GM12878 (cell line): Measurements from ENCODE around the gene MFNG. TPM values are rescaled to one million over a fixed set of nuclear protein-coding genes. Genes with fewer than 3 reads are reported as not detected.

ENCODE experiments used
- ATAC-seq: fragments of 200-7000 bp; cut with Tn5 transposase; 3 replicates; pipeline ENCODE4 v1.9.1; 2020; ENCODE audit warnings: mild to moderate bottlenecking, moderate library complexity
- BruUV-seq: library from RNA; stranded (reverse); fragments of 400-500 nt; replicated peaks from 2 replicates; lab custom pipeline; 2021; lab: Mats Ljungman, UMichigan
- CTCF ChIA-PET: fragments of 300-600 bp; sonication (Branson Sonifier 250); formaldehyde crosslinking; extraction: SDS; loops from one replicate; lab custom pipeline; 2021; ENCODE audit warnings: inconsistent platforms; lab: Yijun Ruan, JAX
- POLR2A ChIA-PET: fragments of 350-600 bp; formaldehyde crosslinking; extraction: SDS; loops from one replicate; lab custom pipeline; 2021; ENCODE audit warnings: inconsistent platforms; lab: Charles Lee
- RAD21 ChIA-PET: fragments of 300-600 bp; sonication (Branson Sonifier 250); formaldehyde crosslinking; loops from one replicate; lab custom pipeline; 2023; ENCODE audit warnings: antibody characterized with exemption; ENCODE audit not compliant: unreplicated experiment; lab: Charles Lee
- SMC1A ChIA-PET: fragments of 300-600 bp; sonication (Branson Sonifier 250); formaldehyde crosslinking; loops from one replicate; lab custom pipeline; 2023; ENCODE audit not compliant: unreplicated experiment, uncharacterized antibody; lab: Charles Lee
- DNase-seq: peaks from one replicate; pipeline ENCODE4 v3.0.0-alpha.2; 2011; ENCODE audit warnings: low read depth, low spot score
- FAIRE-seq: peaks from 3 replicates; lab custom pipeline; 2011; peaks lifted over from hg19 to GRCh38; lab: Jason Lieb, UNC
- H2AFZ ChIP-seq: 2 replicates; pipeline ENCODE4 v1.6.0; 2011; ENCODE audit warnings: low read depth, low read length, control low read depth; ENCODE audit not compliant: control insufficient read depth
- H3K27ac ChIP-seq: 2 replicates; pipeline ENCODE4 v1.5.1; 2011; ENCODE audit warnings: control low read depth; ENCODE audit not compliant: control insufficient read depth, insufficient read depth
- H3K27me3 ChIP-seq, 2 experiments: replicated peaks in 1 of 2; 2 replicates each; pipeline versions ENCODE4 v1.6.0 to v1.6.1; 2011; ENCODE audit warnings: low read length in 1 of 2; ENCODE audit not compliant: control insufficient read depth in 2 of 2, insufficient read depth in 2 of 2
- H3K36me3 ChIP-seq, 2 experiments: 2 replicates each; pipeline ENCODE4 v1.5.1; 2011; ENCODE audit warnings: low read length in 1 of 2; ENCODE audit not compliant: control insufficient read depth in 2 of 2, insufficient read depth in 2 of 2
- H3K4me1 ChIP-seq: 2 replicates; pipeline ENCODE4 v1.6.1; 2011; ENCODE audit warnings: mild to moderate bottlenecking, low read length, moderate library complexity, mixed read lengths; ENCODE audit not compliant: control insufficient read depth, insufficient read depth
- H3K4me2 ChIP-seq: 2 replicates; pipeline ENCODE4 v1.6.0; 2011; ENCODE audit warnings: control low read depth; ENCODE audit not compliant: control insufficient read depth, insufficient read depth
- H3K4me3 ChIP-seq: fragments of 200-600 bp; sonication (generic); 2 replicates; pipeline ENCODE4 v1.5.1; 2016
- H3K79me2 ChIP-seq: 2 replicates; pipeline ENCODE4 v1.6.0; 2011; ENCODE audit warnings: low read length; ENCODE audit not compliant: control insufficient read depth, insufficient read depth
- H3K9ac ChIP-seq: 2 replicates; pipeline ENCODE4 v1.8.0; 2011; ENCODE audit warnings: low read length, control low read depth, mixed read lengths; ENCODE audit not compliant: control insufficient read depth, insufficient read depth
- H3K9me3 ChIP-seq: replicated peaks from 3 replicates; pipeline ENCODE4 v1.5.1; 2011; ENCODE audit warnings: mild to moderate bottlenecking, low read length; ENCODE audit not compliant: control insufficient read depth, insufficient read depth
- H4K20me1 ChIP-seq: 2 replicates; pipeline ENCODE4 v1.6.0; 2011; ENCODE audit not compliant: control insufficient read depth, insufficient read depth
- ASH2L ChIP-seq: fragments of 300-600, 200-600 bp; sonication (generic); IDR thresholded peaks from 2 replicates; pipeline ENCODE4 v1.6.1; 2017; ENCODE audit warnings: low read depth, mild to moderate bottlenecking, borderline replicate concordance
- CEBPB ChIP-seq, 2 experiments: fragments of 150-350 bp in 1 of 2; IDR thresholded peaks; 2 replicates each; pipeline ENCODE4 v1.6.1; 2012 to 2014; ENCODE audit warnings: low read depth in 2 of 2, low read length in 2 of 2, borderline replicate concordance in 1 of 2, inconsistent platforms in 1 of 2
- HDAC6 ChIP-seq: fragments of 200-600 bp; sonication (generic); IDR thresholded peaks from one replicate; pipeline ENCODE4 v1.8.0; 2017; ENCODE audit warnings: antibody characterized with exemption; ENCODE audit not compliant: unreplicated experiment
- JUND ChIP-seq: IDR thresholded peaks from 2 replicates; pipeline ENCODE4 v1.6.1; 2012; ENCODE audit warnings: low read depth, mild to moderate bottlenecking, low read length, improper control_type of control experiment, moderate library complexity
- SMC3 ChIP-seq: IDR thresholded peaks from 2 replicates; pipeline ENCODE4 v1.6.1; 2011; ENCODE audit warnings: low read length, improper control_type of control experiment, borderline replicate concordance
- TCF12 ChIP-seq: IDR thresholded peaks from 2 replicates; pipeline ENCODE4 v1.6.1; 2011; ENCODE audit warnings: low read depth, mild to moderate bottlenecking, low read length
- ZNF622 ChIP-seq: fragments of 450-650 bp; IDR thresholded peaks from 2 replicates; pipeline ENCODE4 v1.6.1; 2017; ENCODE audit warnings: mild to moderate bottlenecking, inconsistent platforms
- ZZZ3 ChIP-seq: IDR thresholded peaks from 2 replicates; pipeline ENCODE4 v1.6.1; 2011; ENCODE audit warnings: low read depth; ENCODE audit not compliant: control insufficient read depth, insufficient read length
- WGBS: methylation state at CpG from one replicate; pipeline ENCODE4 v1.1.6; 2016; ENCODE audit warnings: low lambda C conversion rate; ENCODE audit not compliant: insufficient replicate concordance, insufficient coverage; ENCODE audit errors: missing lambda C conversion rate; 5-methylcytosine and 5-hydroxymethylcytosine counted together
- in situ Hi-C: fragments of 300-500 bp; cut with MboI; formaldehyde crosslinking; loops from 9 replicates; pipeline ENCODE4 v1.14.3; 2018; ENCODE audit warnings: mixed read lengths
- intact Hi-C: fragments of 100-400 bp; cut with micrococcal nuclease; formaldehyde crosslinking; loops from one replicate; pipeline ENCODE4 v1.14.2; 2022; ENCODE audit not compliant: unreplicated experiment
- polyA plus RNA-seq, 11 experiments: library from polyadenylated mRNA; depleted of rRNA in 4 of 11; unstranded in 6 of 11; stranded (reverse) in 5 of 11; fragments of >200 nt; fragmentation: Nextera tagmentation in 4 of 11; fragmentation: Illumina TruSeq in 1 of 11; extraction: Ambion mirVana in 4 of 11; extraction: Trizol in 1 of 11; gene quantifications; 1 replicate in 1 of 11; 2 replicates in 10 of 11; pipeline versions ENCODE4 v1.2.1 to v1.2.3, GENCODE V29; 2011 to 2016; ENCODE audit warnings: inconsistent platforms in 2 of 11, missing spikeins in 2 of 11, low read depth in 1 of 11
- total RNA-seq, 4 experiments: library from RNA; depleted of rRNA in 3 of 4; stranded (reverse); fragments of >200 nt in 3 of 4; fragmentation: Illumina TruSeq in 1 of 4; extraction: Trizol in 1 of 4; gene quantifications; 2 replicates each; pipeline versions ENCODE4 v1.2.1 to v1.2.3, GENCODE V29; 2013 to 2021
- TF ChIP-seq, protein P1 (sequence below): IDR thresholded peaks from 2 replicates; pipeline ENCODE4 v1.6.1; 2011; ENCODE audit warnings: low read depth, mild to moderate bottlenecking, low read length, moderate library complexity, borderline replicate concordance; ENCODE audit errors: extremely low read depth
- TF ChIP-seq, protein P2 (sequence below): IDR thresholded peaks from 2 replicates; pipeline ENCODE4 v1.6.1; 2012; ENCODE audit warnings: low read length, inconsistent platforms
- TF ChIP-seq, protein P3 (sequence below): fragments of 450-650 bp; IDR thresholded peaks from 2 replicates; pipeline ENCODE4 v1.6.1; 2016; ENCODE audit warnings: mild to moderate bottlenecking
- TF ChIP-seq, protein P4 (sequence below): fragments of 450-650 bp; formaldehyde crosslinking; IDR thresholded peaks from 2 replicates; pipeline ENCODE4 v1.5.0; 2022; ENCODE audit warnings: mild to moderate bottlenecking, missing genetic modification characterization

Gene MFNG
- total and polyA plus RNA-seq, 10 of the 15 experiments (the other 5 are each of a cell fraction or from before 2014, with no cell fraction given), result 11.5 to 117 (median 68.5) TPM

DNA sequence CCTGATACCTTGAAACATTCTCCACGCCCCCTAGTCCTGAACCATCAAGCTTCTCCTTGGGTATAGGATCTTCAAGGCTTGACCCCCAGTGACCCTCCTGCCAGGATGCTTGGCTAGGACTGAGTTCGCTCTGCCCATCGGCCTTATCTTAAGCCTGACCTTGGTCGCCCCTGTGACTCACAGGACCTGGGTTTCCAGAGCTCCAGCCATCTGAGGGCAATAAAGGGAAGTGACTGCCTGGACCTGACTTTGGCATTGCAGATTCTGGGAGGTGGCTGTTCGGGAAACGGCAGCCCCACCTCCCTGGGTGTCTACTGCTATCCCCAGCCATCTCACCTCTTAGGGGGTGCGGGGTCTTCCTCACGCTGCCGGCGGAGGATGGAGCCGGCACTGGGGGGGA lies 17.7 kb upstream of the MFNG start:
- intact Hi-C loops, result no loop called here
- CTCF ChIA-PET, result no interaction called here

More for the DNA sequence above, 17.7 kb upstream of the MFNG start:
- ATAC-seq (no peak), DNase-seq (no peak), FAIRE-seq (no peak)
- H3K9ac ChIP-seq, result no peak overlapping the region
- H3K27me3 ChIP-seq, result peaks cover 0 to 3% of the 10 kb centered on the region in 2 experiments; a peak in 2 of 4 replicates
- H3K79me2 ChIP-seq, result no peaks in the 10 kb centered on the region
- WGBS, result 25% methylated on average over 7 of the region's 11 CpGs
- H2AFZ ChIP-seq, result no peak overlapping the region
- no peaks in the 10 kb centered on the region for H3K4me1 ChIP-seq
- ChIA-PET SMC1A (no interaction called here), POLR2A (no interaction called here), RAD21 (no interaction called here)
- TF ChIP-seq, protein P1, sequence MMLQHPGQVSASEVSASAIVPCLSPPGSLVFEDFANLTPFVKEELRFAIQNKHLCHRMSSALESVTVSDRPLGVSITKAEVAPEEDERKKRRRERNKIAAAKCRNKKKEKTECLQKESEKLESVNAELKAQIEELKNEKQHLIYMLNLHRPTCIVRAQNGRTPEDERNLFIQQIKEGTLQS, result no peak
- TF ChIP-seq JUND (no peak), ASH2L (no peak), ZNF622 (no peak), CEBPB (IDR thresholded peaks at IDR 0.05; ENCODE audit: borderline replicate concordance in 1 of 2, low read depth in 2 of 2, low read length in 2 of 2) (no peak), TCF12 (no peak), SMC3 (no peak), ZZZ3 (no peak), HDAC6 (no peak)
- TF ChIP-seq, protein P2, sequence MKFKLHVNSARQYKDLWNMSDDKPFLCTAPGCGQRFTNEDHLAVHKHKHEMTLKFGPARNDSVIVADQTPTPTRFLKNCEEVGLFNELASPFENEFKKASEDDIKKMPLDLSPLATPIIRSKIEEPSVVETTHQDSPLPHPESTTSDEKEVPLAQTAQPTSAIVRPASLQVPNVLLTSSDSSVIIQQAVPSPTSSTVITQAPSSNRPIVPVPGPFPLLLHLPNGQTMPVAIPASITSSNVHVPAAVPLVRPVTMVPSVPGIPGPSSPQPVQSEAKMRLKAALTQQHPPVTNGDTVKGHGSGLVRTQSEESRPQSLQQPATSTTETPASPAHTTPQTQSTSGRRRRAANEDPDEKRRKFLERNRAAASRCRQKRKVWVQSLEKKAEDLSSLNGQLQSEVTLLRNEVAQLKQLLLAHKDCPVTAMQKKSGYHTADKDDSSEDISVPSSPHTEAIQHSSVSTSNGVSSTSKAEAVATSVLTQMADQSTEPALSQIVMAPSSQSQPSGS, result no peak
- TF ChIP-seq, protein P3, sequence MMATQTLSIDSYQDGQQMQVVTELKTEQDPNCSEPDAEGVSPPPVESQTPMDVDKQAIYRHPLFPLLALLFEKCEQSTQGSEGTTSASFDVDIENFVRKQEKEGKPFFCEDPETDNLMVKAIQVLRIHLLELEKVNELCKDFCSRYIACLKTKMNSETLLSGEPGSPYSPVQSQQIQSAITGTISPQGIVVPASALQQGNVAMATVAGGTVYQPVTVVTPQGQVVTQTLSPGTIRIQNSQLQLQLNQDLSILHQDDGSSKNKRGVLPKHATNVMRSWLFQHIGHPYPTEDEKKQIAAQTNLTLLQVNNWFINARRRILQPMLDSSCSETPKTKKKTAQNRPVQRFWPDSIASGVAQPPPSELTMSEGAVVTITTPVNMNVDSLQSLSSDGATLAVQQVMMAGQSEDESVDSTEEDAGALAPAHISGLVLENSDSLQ, result no peak
- TF ChIP-seq, protein P4, sequence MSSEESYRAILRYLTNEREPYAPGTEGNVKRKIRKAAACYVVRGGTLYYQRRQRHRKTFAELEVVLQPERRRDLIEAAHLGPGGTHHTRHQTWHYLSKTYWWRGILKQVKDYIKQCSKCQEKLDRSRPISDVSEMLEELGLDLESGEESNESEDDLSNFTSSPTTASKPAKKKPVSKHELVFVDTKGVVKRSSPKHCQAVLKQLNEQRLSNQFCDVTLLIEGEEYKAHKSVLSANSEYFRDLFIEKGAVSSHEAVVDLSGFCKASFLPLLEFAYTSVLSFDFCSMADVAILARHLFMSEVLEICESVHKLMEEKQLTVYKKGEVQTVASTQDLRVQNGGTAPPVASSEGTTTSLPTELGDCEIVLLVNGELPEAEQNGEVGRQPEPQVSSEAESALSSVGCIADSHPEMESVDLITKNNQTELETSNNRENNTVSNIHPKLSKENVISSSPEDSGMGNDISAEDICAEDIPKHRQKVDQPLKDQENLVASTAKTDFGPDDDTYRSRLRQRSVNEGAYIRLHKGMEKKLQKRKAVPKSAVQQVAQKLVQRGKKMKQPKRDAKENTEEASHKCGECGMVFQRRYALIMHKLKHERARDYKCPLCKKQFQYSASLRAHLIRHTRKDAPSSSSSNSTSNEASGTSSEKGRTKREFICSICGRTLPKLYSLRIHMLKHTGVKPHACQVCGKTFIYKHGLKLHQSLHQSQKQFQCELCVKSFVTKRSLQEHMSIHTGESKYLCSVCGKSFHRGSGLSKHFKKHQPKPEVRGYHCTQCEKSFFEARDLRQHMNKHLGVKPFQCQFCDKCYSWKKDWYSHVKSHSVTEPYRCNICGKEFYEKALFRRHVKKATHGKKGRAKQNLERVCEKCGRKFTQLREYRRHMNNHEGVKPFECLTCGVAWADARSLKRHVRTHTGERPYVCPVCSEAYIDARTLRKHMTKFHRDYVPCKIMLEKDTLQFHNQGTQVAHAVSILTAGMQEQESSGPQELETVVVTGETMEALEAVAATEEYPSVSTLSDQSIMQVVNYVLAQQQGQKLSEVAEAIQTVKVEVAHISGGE (CRISPR knock-in tag), result no peak
- no peak overlapping the region for H3K4me2 ChIP-seq
- no TSS peak for BruUV-seq
- H4K20me1 ChIP-seq, result no peaks in the 10 kb centered on the region
- in situ Hi-C loops, result no loop called here
- H3K4me3 ChIP-seq, result no peak overlapping the region
- H3K36me3 ChIP-seq, result no peaks in the 10 kb centered on the region
- no peak overlapping the region for H3K27ac ChIP-seq
- H3K9me3 ChIP-seq, result no peaks in the 10 kb centered on the region
